HG02763 (cell line): ENCODE results near the gene KCNMA1.

Source experiments
- ATAC-seq: cut with Tn5 transposase; IDR thresholded peaks from one replicate; pipeline ENCODE4 v1.9.1; 2021; ENCODE audit warnings: mild to moderate bottlenecking, moderate library complexity; ENCODE audit not compliant: unreplicated experiment

KCNMA1 gene

DNA sequence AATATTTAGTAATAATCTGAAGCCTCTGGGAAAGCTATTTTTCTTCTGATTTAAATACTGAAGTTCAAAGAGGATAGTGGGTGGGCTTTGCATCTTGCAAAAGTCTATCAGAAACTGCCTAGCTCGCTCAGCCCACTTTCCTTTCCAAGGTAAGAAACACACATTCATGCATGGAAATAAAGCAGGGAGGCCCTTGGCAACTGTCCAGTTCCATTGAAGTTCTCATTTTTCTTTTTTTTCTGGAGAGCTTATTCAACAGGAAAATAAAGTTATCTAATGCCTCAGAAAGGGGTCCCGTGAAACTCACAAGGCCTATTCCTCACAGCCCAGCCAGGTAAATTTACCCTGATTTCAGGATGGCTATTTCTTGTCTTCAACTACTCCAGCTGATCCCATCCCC is 654.9 kb downstream of the KCNMA1 start:
- ATAC-seq: no peak

DNA sequence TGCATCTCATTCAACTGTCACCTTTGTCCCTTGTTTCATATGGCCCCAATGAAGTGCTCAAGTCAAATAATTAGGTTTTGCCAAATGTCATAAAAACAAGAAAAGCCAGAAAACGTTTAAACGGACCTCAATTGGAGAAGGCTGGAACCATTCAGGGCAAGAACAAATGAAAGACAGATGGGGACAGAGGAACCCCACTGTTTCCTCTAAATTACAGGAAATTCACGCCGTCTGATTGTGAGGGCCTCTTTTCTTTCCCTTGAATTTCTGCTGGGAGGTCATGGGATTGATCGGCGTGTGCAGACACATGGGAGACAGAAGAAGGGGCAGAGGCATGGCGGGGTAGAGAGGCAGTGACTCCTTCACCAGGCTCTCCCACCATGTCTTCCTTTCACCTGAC is 656.4 kb downstream of the KCNMA1 start:
- ATAC-seq: no peak

DNA sequence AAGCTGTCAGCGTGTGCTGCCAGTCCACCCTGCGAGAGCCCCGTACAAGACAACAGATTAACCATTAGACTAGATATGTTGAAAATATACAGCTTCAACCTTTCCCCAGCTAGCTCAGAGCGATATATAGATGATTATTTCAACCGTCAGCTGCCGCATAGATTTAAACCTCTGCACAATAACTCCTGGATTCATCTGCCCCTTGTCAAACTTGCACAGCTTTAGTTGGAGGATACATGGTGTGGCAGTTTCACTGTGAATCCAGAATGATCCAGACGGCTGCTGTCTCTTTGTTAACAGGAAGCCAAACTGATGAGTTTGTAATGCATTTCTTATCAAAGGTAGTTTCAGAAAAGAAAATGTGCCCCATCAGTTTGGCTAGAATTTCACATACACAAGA is 659.7 kb downstream of the KCNMA1 start:
- ATAC-seq: no peak

DNA sequence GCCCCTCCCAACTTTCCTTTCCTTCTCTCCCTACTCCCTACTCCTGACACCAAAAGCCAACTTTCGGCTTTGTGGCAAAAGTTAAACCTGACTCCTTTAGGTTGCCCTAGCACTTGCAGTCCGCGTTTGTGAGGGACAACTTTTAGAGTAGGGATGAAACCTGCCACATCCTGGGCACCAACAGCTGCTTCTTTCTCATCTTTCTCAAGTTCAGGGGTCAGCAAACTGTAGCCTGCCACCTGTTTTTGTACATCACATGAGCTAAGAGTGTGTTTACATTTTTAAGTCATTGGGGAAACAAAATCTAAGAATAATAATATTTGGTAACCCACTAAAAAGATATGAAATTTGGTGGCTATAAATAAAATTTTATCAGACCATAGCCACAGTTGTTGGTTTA is 660.6 kb downstream of the KCNMA1 start:
- ATAC-seq: no peak

DNA sequence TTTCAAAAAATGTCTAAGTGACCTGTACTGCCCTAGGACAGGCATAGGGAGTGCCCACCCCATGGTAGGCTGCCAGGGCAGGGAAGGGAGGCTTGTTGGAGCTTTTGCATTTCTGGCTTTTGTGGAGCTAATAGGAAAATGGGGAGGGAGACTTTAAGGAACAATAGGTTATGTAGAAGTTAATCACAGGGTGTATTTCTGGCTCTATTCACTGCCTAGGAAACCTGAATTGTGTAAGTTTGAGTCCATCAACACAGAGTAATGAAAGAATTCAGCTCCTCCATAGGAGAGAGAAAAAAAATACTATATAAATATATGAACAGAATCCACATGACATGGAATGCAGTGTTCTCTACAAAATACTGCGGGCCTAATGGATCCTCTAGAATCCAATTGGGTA is 661.5 kb downstream of the KCNMA1 start:
- ATAC-seq: no peak

DNA sequence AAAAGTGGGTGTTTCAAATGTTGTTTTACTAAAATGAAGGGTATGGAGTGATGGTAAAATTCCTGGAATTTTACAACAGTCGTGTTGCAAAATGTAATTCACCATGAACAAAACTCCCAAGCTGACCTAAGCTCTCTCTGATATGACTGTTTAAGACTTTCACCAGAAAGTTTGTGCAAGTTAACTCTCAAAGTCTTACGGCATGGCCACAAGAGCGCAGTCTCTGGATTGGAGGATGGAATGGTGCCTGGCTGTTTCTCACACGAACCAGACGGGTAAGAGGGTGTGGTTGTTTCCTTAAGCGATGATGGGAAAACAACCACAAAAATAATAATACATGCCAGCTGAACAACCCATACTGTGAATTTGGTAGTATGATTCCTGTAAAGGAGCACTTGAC is 662.5 kb downstream of the KCNMA1 start:
- no peak for ATAC-seq

DNA sequence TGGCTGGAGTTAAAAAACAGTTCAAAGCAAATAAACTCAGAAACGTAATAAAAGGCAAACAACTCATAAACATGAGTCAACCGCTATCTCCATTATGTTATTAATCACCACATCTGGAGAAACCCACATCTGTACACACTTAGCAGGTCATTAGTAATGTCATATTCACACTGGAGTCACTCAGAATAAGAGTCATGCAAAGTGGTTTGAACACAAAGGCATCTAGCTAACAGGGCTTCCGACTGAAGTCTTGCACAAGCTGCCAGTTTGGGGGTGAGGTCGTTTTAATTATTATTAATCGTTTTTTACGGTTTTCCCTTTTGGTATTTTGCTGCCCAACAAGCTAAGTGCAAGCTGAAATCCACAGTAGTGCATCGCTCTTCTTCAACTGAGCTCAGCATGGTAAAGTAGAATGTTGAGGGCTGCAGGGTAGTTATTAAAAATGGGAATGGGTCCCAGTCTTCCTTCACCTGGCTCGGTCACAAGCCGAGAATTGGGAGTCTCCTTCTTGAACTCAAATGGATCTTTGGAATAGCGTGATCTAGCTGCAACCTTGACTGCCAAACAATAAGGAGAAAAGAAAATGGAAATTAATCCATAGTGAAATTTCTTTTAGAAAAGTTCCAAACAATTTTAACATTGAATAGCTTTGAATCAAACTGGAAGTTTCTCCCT is 663.5 kb downstream of the KCNMA1 start:
- no peak for ATAC-seq

DNA sequence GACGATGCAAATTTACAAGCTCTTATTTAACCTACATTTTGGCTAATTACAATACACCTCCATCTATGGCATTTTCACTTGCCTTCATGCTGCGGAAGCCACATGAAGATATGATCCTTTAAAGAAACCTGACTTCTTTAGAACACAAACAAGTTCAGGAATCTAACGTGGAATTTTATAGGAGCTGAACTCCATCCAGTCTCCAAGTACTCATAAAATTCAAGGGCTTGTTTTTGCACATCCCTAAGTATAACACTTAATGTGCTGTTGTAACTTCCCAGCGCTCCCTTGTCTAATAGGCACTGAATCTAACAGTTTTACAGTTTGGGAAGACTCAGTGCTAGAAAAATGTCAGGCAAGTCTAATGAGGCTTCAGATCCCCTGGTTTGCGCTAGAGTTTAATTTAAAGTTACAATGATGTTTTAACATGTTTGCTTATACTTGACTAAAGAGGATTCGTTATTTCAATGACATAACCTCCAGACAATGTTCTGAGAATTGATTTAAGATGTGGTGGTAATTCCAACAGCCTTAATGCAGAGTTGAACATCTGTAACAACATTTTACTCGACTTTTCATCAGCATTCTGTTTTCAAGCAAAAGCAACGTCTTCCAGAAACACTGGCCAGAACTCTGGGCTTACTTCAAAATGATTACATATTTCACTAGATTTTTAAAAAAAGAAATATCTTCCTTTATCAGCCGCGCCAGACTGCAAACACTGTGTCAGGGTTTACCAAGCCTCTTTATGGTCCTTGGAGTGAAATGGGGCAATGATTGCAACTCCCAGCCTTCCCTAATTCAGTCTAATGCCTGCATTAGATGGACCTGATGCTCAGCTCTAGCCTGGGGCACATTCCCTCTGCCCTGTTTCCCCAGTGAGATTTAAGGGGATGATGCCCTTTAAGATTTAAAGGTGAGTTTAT is 664.3 kb downstream of the KCNMA1 start:
- no peak for ATAC-seq

DNA sequence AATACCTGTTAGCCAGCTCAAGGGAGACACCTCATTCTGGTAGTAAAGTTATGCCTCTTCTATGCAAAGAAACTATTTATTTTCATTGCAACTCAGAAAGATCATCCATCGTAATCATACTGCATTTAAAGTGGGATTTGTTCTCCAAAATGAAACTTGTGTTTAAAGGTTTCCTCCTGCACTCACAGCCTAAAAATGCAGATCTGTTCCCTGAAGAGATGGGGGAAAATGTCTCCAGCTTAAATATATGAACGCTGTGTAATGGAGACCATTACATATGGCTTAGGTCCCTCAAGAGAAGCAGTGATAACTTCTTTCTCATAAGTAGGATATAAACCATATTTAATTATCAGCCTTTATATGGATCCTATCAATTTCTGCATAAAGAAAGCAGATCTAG is 665.1 kb downstream of the KCNMA1 start:
- ATAC-seq: no peak

DNA sequence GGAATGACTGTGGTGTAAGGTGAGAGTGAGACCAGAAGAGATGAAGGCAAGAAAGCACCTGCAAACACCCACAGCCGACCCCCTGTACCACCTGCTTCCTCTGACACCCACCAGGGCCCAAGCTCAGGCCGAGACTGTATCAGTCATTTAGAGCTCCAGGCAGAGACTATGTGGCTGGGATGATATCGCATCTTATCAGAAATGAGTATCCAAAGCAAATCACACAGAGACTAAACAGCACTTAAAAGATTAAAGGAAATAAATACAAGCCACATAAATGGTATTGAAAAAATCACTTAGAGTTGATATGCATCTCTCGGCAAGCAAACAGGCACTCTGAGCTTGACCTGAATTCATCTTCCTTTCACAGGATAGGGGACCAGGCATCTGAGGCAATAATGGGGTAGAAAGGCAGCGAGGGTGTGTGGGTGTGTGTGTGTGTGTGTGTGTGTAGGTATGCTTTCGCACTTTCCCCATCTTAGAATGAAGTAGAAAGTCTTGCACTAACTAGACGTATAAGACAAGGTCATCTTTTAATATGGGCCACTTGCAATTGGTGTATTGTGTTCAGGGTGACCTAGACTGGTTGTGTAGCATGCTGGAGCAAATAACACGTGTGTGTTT is 665.9 kb downstream of the KCNMA1 start:
- no peak for ATAC-seq

DNA sequence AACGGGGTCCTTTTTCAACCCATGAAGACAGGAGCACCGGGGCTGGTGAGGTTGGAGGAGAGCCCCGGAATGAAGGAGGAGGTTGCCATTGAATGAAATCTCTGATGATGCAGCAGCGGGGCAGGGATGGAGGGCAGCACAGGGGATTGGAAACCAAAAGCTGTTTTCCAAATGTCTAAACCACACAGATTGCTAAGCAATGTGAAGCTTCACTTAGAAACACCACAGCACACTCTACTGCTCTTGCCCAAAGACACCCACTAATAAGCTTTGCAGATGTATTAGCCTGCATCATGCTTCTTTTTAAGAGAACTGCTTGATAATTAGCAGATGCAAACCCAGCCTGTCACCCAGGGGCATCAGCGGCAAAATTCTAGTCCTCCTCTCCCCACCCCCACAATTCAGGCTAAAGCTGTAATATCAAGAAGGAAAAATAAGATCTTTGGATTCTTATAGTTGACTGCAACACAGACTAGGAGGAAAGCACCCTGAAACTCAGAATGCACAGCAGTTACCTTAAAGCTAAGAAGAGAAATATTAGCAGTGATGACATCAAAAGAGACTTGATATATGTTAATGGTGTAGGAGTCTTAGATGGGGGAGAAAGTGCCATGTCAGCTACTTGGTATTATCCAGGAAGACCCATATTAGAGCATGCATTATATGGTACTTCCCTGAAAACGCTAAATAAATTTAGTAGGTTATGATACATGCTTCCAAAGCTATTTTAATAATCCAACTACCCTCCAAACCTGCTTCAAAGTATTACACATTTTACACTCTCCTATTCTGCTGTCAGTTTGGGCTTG is 666.7 kb downstream of the KCNMA1 start:
- ATAC-seq: no peak

DNA sequence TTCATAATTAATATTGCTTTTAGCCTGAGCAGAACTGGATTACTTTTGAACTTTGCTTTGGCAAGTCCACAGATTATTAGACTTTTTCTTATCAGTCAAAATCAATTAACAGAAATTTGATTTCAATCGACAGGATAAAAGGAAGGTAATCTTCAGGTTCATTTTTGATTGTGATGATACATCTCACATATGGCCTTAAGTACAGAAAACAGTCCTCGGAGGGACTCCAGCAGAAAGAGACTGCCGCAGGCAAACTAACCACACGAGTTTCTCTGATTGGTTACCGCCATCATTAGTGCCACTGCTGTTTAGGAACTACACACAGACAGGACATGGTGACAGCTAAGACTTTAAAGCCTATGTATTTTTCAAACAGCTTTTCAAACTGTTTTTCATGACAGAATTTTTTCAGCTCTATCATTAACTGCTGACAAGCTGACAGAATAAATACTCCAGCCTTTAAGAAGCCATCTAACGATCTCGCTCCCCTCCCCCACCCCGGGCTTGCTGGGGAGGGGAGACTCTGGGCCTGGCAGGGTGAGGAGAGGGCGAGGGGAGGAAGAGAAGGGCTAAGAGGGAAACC is 668.2 kb downstream of the KCNMA1 start:
- no peak for ATAC-seq

DNA sequence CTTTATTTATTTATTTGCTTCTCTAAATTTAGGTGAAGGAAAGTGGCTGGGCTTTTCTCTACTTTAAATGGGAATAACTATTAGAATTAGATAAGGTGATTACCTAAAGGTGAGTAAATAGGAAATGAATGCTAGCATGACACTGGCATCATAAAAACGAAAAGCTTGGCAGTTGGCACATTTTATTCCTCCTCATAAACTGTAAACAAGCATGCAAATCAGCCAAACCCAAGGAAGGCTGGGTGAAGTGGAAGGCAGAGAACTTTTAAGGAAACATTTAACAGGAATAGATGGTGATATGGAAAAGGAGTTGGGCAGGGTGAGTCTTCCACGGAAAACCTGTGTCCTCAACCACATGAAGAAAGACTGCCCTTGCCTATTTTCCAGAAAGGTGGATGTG is 669.1 kb downstream of the KCNMA1 start:
- ATAC-seq: no peak

DNA sequence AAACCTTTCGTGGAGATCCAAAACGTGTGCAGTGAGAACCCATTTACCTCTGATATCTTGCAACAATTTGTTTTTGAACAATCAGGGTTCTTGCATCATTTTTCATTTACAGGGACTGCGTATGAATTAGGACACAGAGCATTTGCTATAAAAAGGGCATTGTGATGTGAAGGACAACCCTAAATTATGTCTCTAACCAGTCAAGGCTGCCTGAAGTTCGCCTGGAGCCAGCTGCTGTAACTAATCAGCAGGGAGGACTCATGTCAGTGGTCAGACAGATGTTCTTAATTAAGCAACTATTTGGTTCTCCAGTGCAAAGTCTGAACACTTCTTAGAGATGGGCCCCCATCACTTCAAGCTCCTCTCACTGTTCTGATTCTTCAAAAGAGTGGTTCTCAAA is 674.8 kb downstream of the KCNMA1 start:
- no peak for ATAC-seq

DNA sequence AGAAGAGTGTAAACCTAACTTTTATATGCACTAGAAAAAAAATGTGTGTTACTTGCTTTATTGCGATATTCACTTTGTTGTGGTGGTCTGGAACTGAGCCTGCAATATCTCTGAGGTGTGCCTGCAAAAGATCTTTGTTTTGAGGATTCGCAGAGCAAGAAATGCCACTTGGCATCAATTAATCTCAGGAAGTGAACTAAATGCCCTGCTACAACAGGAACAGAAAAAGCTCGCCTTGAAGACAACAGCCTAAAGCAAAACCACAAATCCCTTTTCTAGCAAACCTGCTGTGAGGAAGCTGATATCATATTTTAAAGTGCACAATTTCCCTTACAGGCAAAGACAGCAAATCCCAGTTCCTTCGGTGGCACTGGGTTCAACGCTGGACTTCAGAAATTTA is 675.8 kb downstream of the KCNMA1 start:
- no peak for ATAC-seq

DNA sequence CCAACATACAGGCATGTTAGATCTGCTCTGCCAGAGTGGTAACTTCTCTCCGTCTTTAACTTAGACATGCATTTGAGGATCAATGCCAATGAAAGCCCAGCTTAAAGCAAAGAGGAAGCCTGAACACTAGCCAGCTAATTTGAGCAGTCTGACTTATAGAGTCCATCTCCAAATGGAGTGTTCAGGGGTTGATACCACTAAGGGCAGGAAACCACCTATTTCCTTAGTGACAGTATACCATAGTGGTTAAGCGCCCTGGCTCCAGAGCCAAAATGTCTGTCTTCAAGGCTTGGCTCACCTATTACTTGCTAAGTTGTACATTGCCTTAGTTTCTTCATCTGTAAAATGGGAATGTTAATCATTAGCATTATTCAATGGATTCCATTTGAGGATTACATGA is 678.5 kb downstream of the KCNMA1 start:
- ATAC-seq: no peak

DNA sequence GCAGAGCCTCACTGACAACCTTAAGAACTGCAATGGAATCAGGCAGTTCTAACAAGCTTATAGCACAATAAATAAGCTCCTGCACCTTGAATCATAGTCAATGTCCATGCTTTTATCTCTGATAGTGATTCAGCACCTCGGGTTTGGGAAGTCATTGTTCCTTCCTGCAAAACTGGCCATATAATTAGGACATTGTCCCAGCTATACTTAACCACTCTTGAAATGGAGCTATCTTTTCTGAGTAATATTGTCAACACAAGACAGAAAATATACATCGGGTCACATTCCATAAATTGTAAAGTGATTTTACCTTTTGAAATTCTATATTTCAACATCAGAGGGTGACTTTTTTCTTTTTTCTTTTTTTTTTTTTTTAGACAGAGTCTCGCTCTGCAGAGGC is 682.8 kb downstream of the KCNMA1 start:
- no peak for ATAC-seq

DNA sequence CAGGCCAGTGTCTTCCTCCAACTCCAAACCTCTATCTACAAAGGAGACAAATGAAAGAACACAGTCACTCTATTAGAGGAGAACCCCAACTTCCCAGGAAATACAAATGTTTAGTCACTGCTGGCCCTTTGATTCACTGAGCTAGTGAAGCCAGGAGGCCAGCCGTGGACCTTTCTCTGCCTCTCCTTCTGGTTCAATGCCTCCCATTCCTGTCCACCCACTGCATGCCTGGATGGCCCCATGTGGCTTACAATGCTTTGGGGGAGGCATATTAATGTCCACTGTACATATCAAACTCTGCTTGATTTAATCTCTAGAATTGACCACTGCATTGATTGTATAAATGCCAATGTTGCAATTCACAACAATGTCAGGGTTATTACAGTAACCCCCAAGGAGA is 687.3 kb downstream of the KCNMA1 start:
- ATAC-seq: no peak

DNA sequence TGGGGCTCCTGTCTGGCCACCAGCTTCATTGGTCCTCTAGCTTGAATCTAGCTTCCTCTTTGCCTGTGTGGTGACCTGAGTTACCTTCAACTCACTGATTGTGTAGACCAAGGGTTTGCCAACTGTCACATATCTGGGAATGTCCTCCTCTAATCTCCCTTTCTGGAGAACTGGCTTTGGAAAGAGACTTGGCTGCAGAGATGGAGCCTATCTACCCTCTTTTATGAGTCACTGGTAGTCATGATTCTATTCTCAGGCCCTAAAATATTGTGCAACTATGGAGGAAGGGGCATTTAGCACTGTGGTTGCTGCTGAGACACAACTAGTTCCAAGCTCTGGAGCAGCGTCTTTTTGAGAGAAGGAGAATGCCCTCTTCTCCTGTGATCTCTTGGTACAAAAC is 691.3 kb downstream of the KCNMA1 start:
- ATAC-seq: no peak

DNA sequence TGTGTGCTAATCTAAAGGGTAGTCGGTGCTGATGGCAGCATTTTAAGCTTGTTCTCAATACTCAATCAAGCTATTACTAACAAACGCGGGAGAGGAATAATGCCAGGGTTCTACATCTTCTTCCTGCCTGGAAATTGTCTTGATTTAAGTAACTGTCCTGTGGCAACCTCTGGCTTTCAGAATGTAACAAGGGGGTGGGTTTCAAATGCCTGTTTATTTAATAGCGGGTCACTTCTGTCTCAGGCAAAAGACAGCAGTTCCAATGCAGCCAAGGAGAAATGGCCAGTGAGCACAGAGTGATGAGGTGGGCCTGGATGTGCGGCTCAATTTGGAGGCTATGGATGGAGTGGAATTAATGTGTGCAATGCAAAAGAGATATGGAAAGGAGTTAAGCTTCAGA is 692.4 kb downstream of the KCNMA1 start:
- no peak for ATAC-seq

DNA sequence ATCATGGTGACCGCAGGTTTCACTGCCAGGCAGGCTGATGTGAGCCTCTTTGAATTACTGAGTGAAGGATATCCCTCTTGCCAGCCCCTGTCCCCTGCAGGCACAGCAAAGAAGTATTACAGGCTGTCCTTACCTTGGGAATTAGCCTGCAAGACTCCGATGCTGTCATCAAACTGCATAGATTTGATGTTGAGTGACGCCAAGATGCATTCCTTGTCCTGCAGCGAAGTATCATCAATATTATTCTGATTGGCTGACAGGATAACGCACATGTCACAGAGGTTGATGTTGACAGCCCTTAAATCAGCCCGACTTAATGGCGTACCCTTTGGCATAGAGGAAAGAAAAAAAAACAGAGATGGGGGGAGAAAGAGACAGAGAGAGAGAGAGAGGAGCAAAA is 693.0 kb downstream of the KCNMA1 start:
- no peak for ATAC-seq
